Uterus (tissue), 2 donors: ENCODE data around the gene EXTL1.

Experiments used
- POLR2A ChIP-seq, 2 donors: fragments of 450-650 bp; IDR thresholded peaks; one replicate each; pipeline ENCODE4 v1.6.1; 2016; ENCODE audit warnings: antibody characterized with exemption in 2 of 2, mild to moderate bottlenecking in 1 of 2, moderate library complexity in 1 of 2
- TF ChIP-seq, protein P1 (sequence below), 4 experiments: fragments of 200-600 bp in 2 of 4; fragments of 450-650 bp in 2 of 4; sonication (generic) in 2 of 4; IDR thresholded peaks; one replicate each; pipeline ENCODE4 v1.5.1; 2016 to 2019; ENCODE audit warnings: antibody characterized with exemption in 4 of 4, mild to moderate bottlenecking in 2 of 4, moderate library complexity in 1 of 4

DNA sequence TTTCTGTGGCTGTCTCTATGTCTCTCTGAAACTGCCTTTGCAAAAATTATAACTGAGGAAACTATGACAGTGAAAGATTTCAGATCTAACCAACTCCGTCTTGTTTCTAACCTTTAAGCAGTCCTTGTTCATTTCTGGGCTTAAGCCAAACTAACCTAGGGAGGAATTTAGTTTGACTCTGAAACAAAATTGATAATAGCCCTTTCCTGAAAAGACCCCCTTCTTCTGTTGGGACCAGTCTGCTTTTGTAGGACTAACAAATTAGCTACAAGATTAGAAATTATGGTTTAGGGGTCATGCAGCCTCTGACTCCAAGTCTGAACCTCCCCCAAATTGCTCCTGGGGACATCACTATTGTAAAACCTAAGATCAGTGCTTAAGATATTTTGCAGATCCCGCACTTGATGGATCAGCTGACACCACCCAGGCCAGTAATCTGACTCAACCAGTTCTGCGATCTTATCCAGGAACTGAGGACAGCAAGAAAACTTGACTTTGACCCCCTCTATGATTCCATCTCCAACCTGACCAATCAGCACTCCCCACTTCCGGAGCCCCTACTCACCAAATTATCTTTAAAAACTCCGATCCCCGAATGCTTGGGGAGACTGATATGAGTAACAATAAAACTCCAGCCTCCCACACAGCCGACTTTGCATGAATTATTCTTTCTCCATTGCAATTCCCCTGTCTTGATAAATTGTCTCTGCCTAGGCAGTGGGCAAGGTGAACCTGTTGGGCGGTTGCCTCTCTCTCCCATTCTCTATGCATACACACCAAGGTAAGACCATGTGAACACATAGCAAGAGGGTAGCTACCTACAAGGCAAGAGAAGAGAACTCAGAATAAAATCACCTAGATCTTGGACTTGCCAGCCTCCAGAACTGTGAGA, 57.0 kb downstream of the EXTL1 start:
- TF ChIP-seq POLR2A (IDR thresholded peaks at IDR 0.05) = no peak
- TF ChIP-seq, protein P1, sequence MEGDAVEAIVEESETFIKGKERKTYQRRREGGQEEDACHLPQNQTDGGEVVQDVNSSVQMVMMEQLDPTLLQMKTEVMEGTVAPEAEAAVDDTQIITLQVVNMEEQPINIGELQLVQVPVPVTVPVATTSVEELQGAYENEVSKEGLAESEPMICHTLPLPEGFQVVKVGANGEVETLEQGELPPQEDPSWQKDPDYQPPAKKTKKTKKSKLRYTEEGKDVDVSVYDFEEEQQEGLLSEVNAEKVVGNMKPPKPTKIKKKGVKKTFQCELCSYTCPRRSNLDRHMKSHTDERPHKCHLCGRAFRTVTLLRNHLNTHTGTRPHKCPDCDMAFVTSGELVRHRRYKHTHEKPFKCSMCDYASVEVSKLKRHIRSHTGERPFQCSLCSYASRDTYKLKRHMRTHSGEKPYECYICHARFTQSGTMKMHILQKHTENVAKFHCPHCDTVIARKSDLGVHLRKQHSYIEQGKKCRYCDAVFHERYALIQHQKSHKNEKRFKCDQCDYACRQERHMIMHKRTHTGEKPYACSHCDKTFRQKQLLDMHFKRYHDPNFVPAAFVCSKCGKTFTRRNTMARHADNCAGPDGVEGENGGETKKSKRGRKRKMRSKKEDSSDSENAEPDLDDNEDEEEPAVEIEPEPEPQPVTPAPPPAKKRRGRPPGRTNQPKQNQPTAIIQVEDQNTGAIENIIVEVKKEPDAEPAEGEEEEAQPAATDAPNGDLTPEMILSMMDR (IDR thresholded peaks at IDR 0.05) = no peak
